Activated naive CD8-positive, alpha-beta T cell treated with anti-CD3 and anti-CD28 coated beads, Interleukin-2, amount 50 U/mL, for 24 hours (primary cell): Measurements from ENCODE around the gene PTPRN2.

ENCODE experiments used
- ATAC-seq: fragments of 150-1000 bp; cut with Tn5 transposase; one replicate; pipeline ENCODE4 v1.10.0; 2021
- DNase-seq: peaks from one replicate; pipeline ENCODE4 v3.0.0; 2021
- H3K27ac Mint-ChIP-seq: one replicate; pipeline ENCODE4 v1.8.0; 2021; ENCODE audit warnings: mild to moderate bottlenecking, mixed read lengths
- H3K27me3 Mint-ChIP-seq: one replicate; pipeline ENCODE4 v1.8.0; 2021; ENCODE audit warnings: mixed read lengths
- H3K36me3 Mint-ChIP-seq: one replicate; pipeline ENCODE4 v1.8.0; 2021; ENCODE audit warnings: low read depth, mixed read lengths
- H3K4me1 Mint-ChIP-seq: one replicate; pipeline ENCODE4 v1.8.0; 2021; ENCODE audit warnings: mixed read lengths
- H3K4me3 Mint-ChIP-seq: one replicate; pipeline ENCODE4 v1.8.0; 2021; ENCODE audit warnings: mild to moderate bottlenecking, moderate library complexity, mixed read lengths
- H3K9me3 Mint-ChIP-seq: one replicate; pipeline ENCODE4 v1.8.0; 2021; ENCODE audit warnings: mixed read lengths

Gene PTPRN2

GRCh38 chr7:158559356-158559755 lies 28.3 kb downstream of the PTPRN2 start:
- no peak for ATAC-seq
- peaks cover 3% of the 10 kb centered on the region for H3K4me1 Mint-ChIP-seq
- H3K27ac Mint-ChIP-seq, result no peak overlapping the region
- no peak for DNase-seq
- no peak overlapping the region for H3K4me3 Mint-ChIP-seq
- peaks cover 8% of the 10 kb centered on the region for H3K27me3 Mint-ChIP-seq
- no peaks in the 10 kb centered on the region for H3K36me3 Mint-ChIP-seq
- H3K9me3 Mint-ChIP-seq, result peaks cover 4% of the 10 kb centered on the region

GRCh38 chr7:158558816-158559215 lies 28.8 kb downstream of the PTPRN2 start:
- no peak for DNase-seq
- Mint-ChIP-seq H3K36me3 (no peaks in the 10 kb centered on the region), H3K9me3 (peaks cover 4% of the 10 kb centered on the region), H3K27ac (no peak overlapping the region), H3K27me3 (peaks cover 8% of the 10 kb centered on the region), H3K4me1 (peaks cover 1% of the 10 kb centered on the region), H3K4me3 (no peak overlapping the region)
- no peak for ATAC-seq

- DNase-seq (no peak), ATAC-seq (no peak)
- H3K27ac Mint-ChIP-seq, result no peak overlapping the region
- peaks cover 4% of the 10 kb centered on the region for H3K9me3 Mint-ChIP-seq
- no peak overlapping the region for H3K4me3 Mint-ChIP-seq
- no peaks in the 10 kb centered on the region for H3K36me3 Mint-ChIP-seq
- H3K27me3 Mint-ChIP-seq, result peaks cover 6% of the 10 kb centered on the region
- H3K4me1 Mint-ChIP-seq, result no peaks in the 10 kb centered on the region
These were observed 30.2 kb downstream of the PTPRN2 start for GRCh38 chr7:158557441-158557755.

DNA sequence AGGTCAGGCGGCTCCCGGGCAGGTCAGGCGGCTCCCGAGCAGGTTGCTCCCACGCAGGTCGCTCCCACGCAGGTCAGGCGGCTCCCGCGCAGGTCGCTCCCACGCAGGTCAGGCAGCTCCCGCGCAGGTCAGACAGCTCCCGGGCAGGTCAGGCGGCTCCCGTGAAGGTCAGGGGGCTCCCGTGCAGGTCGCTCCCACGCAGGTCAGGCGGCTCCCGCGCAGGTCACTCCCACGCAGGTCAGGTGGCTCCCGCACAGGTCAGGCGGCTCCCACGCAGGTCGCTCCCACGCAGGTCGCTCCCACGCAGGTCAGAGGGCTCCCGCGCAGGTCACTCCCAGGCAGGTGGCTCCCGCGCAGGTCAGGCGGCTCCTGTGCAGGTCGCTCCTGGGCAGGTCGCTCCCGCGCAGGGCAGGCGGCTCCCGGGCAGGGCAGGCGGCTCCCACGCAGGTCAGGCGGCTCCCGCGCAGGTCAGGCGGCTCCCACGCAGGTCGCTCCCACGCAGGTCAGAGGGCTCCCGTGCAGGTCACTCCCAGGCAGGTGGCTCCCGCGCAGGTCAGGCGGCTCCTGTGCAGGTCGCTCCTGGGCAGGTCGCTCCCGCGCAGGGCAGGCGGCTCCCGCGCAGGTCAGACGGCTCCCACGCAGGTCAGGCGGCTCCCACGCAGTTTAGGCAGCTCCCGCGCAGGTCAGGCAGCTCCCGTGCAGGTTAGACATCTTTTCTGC lies 30.7 kb downstream of the PTPRN2 start:
- no peak for DNase-seq
- Mint-ChIP-seq H3K36me3 (no peaks in the 10 kb centered on the region), H3K4me1 (no peaks in the 10 kb centered on the region), H3K9me3 (peaks cover 4% of the 10 kb centered on the region), H3K27ac (no peak overlapping the region), H3K4me3 (no peak overlapping the region), H3K27me3 (peaks cover 5% of the 10 kb centered on the region)
- no peak for ATAC-seq

- no peaks in the 10 kb centered on the region for H3K36me3 Mint-ChIP-seq
- H3K4me3 Mint-ChIP-seq, result no peak overlapping the region
- H3K9me3 Mint-ChIP-seq, result peaks cover 4% of the 10 kb centered on the region
- peaks cover 2% of the 10 kb centered on the region for H3K27me3 Mint-ChIP-seq
- H3K4me1 Mint-ChIP-seq, result no peaks in the 10 kb centered on the region
- ATAC-seq, result no peak
- no peak overlapping the region for H3K27ac Mint-ChIP-seq
- DNase-seq, result no peak
These were observed 32.5 kb downstream of the PTPRN2 start for GRCh38 chr7:158555034-158555520.

- DNase-seq, result no peak
- H3K27ac Mint-ChIP-seq, result no peak overlapping the region
- ATAC-seq, result no peak
These were observed 36.7 kb downstream of the PTPRN2 start for GRCh38 chr7:158550886-158551452.

DNA sequence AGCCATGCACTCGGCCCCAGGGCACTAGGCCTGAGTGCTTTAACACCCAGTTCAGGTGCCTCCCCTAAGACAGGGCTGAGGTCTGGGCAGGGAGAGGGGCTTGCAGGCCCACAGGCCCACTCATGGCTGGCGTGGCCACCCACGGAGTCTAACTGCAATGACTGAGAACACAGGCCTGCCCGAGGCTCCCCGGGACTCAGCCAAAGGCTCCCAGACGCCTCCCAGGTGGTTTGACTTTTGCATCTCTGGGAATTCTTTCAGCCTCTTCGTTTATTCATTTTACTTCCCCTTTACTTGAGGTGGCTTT lies 37.3 kb downstream of the PTPRN2 start:
- no peaks in the 10 kb centered on the region for H3K36me3 Mint-ChIP-seq
- no peak for DNase-seq
- H3K4me1 Mint-ChIP-seq, result no peaks in the 10 kb centered on the region
- H3K9me3 Mint-ChIP-seq, result no peaks in the 10 kb centered on the region
- H3K27me3 Mint-ChIP-seq, result no peaks in the 10 kb centered on the region
- no peak overlapping the region for H3K27ac Mint-ChIP-seq
- ATAC-seq, result no peak
- H3K4me3 Mint-ChIP-seq, result no peak overlapping the region

More at GRCh38 chr7:158550886-158551452, 36.7 kb downstream of the PTPRN2 start:
- Mint-ChIP-seq H3K9me3 (peaks cover 2% of the 10 kb centered on the region), H3K27me3 (peaks cover under 1% of the 10 kb centered on the region), H3K36me3 (no peaks in the 10 kb centered on the region), H3K4me3 (no peak overlapping the region), H3K4me1 (no peaks in the 10 kb centered on the region)

DNA sequence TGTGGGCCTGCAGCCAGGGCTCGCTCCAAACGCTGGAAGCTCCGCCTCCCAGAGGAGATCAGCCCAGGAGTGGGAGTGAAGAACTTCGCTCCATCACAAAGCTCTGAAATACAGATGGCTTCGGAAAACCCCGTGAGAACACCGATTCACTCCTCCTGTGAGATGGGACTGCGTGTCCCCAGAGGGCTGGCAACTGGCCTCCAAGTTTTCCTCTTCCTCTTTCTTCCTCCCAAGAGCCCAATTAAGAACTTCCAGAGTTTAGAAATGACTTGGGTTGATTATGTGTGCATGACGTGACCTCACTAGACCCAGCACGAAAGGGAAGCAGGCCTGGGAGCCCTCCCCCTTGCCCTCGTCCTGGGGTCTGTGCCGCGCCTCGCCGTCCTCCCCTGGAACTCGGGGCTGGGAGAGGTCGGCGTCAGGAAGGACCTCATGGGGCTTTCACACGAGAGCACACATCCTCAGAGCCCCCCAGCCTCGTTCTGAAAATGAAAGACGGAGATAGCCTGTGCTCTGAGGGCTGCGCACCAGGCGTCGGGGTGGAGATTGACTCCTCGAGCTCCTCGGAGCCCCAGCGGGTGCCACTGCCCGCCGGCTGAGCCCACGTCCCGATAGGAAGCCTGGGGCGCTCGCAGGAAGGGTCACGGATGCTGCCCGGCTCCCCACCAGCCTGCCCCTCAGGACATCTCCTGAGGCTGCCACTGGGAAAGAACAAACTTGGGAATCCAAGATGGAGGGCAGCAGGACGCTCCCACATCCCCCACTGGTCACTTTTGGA lies 37.8 kb downstream of the PTPRN2 start:
- Mint-ChIP-seq H3K9me3 (no peaks in the 10 kb centered on the region), H3K36me3 (no peaks in the 10 kb centered on the region), H3K27ac (no peak overlapping the region), H3K27me3 (no peaks in the 10 kb centered on the region), H3K4me1 (no peaks in the 10 kb centered on the region), H3K4me3 (no peak overlapping the region)
- DNase-seq, result no peak
- ATAC-seq, result no peak

GRCh38 chr7:158549176-158549615 lies 38.4 kb downstream of the PTPRN2 start:
- Mint-ChIP-seq H3K27ac (no peak overlapping the region), H3K27me3 (no peaks in the 10 kb centered on the region), H3K9me3 (no peaks in the 10 kb centered on the region), H3K4me3 (no peak overlapping the region), H3K36me3 (no peaks in the 10 kb centered on the region), H3K4me1 (no peaks in the 10 kb centered on the region)
- ATAC-seq (no peak), DNase-seq (no peak)

GRCh38 chr7:158548726-158549125 lies 38.9 kb downstream of the PTPRN2 start:
- no peaks in the 10 kb centered on the region for H3K36me3 Mint-ChIP-seq
- no peaks in the 10 kb centered on the region for H3K27me3 Mint-ChIP-seq
- no peak for DNase-seq
- H3K4me1 Mint-ChIP-seq, result no peaks in the 10 kb centered on the region
- H3K4me3 Mint-ChIP-seq, result no peak overlapping the region
- no peak overlapping the region for H3K27ac Mint-ChIP-seq
- H3K9me3 Mint-ChIP-seq, result no peaks in the 10 kb centered on the region
- ATAC-seq, result no peak

DNA sequence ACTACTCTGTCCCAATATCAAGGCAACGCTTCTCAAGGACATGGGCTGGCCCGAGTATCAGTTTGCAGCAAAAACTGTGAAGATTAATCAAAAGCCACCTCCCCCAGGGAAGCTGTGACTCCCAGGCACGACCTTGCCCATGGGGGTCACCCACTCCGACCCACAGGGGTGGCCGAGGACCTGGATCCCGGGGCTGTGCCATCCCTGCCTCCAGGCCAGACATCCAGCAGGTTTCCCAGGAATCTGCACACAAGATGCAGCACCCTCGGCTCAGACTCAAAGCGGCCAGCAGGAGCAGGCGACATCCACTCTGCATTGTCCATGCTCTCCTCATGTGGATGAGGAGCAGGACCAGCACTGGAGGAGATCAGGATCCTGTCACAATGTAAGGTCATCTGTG lies 39.8 kb downstream of the PTPRN2 start:
- Mint-ChIP-seq H3K4me3 (no peak overlapping the region), H3K27ac (no peak overlapping the region), H3K36me3 (no peaks in the 10 kb centered on the region), H3K9me3 (no peaks in the 10 kb centered on the region), H3K27me3 (no peaks in the 10 kb centered on the region), H3K4me1 (no peaks in the 10 kb centered on the region)
- no peak for ATAC-seq
- DNase-seq, result no peak

DNA sequence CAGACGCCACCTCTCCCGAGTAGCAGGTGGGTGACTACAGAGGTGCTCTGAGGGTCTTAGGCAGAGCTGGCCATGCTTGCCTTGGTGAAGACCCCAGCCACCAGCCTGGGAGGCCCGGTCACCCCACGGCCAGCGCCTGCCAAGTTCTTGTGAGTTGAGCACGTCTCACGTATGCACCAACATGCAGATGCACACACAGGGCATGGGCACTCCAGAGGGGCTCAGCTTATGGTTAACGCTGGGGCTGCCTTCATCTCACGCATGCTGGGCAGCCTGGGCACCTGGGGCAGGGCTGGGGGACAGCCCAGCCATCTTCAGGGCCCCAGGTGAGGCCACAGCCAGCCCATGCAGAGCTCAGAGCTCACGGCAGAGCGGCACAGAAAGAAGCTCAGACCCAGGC lies 41.0 kb downstream of the PTPRN2 start:
- H3K27ac Mint-ChIP-seq, result no peak overlapping the region
- H3K27me3 Mint-ChIP-seq, result no peaks in the 10 kb centered on the region
- no peak overlapping the region for H3K4me3 Mint-ChIP-seq
- no peak for DNase-seq
- no peak for ATAC-seq
- no peaks in the 10 kb centered on the region for H3K9me3 Mint-ChIP-seq
- no peaks in the 10 kb centered on the region for H3K4me1 Mint-ChIP-seq
- no peaks in the 10 kb centered on the region for H3K36me3 Mint-ChIP-seq

GRCh38 chr7:158546214-158546613 lies 41.4 kb downstream of the PTPRN2 start:
- no peak for ATAC-seq
- DNase-seq, result no peak
- no peak overlapping the region for H3K4me3 Mint-ChIP-seq
- H3K27ac Mint-ChIP-seq, result no peak overlapping the region
- H3K36me3 Mint-ChIP-seq, result no peaks in the 10 kb centered on the region
- H3K9me3 Mint-ChIP-seq, result no peaks in the 10 kb centered on the region
- no peaks in the 10 kb centered on the region for H3K27me3 Mint-ChIP-seq
- H3K4me1 Mint-ChIP-seq, result peaks cover 4% of the 10 kb centered on the region

DNA sequence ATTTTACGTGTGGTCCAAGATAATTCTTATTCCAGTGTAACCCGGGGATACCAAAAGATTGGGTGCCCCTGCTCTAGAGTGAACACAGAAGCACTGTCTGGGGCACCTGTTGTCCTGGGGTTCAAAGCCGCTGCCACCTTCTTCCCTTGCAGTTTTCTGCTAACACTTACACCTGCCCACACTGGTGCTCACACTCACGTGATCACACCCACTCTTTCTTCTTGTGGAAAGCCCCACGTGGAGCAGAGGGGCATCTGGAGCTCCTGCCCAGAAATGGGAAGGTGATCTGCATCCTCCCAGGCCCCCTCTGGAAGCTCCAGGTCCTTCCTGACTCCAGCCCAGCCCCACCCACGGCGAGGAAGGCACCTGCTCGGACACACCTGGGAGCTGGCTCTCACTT lies 42.9 kb downstream of the PTPRN2 start:
- H3K4me1 Mint-ChIP-seq, result peaks cover 4% of the 10 kb centered on the region
- no peaks in the 10 kb centered on the region for H3K27me3 Mint-ChIP-seq
- H3K27ac Mint-ChIP-seq, result no peak overlapping the region
- H3K36me3 Mint-ChIP-seq, result no peaks in the 10 kb centered on the region
- no peak overlapping the region for H3K4me3 Mint-ChIP-seq
- no peak for ATAC-seq
- no peak for DNase-seq
- no peaks in the 10 kb centered on the region for H3K9me3 Mint-ChIP-seq

DNA sequence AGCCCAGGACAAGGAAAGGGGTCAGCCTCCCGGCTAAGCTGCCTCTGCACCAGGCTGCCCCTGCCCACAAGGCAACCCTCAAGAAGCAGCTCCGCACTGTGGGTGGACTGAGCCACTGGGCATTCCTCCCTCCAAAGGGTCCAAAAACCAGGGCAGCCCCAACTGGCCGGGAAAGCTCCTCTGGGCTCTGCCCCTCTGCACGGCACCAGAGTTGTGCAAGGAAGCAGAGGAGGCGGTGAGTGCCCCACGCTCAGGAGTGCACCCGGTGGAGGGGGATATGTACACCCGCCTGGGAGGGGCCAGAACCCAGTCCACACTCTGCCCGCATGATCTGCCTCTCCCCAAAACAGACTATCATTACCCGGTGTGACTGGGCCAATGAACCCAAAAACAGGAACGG lies 43.8 kb downstream of the PTPRN2 start:
- no peak overlapping the region for H3K4me3 Mint-ChIP-seq

More for the DNA sequence above, 43.8 kb downstream of the PTPRN2 start:
- Mint-ChIP-seq H3K36me3 (no peaks in the 10 kb centered on the region), H3K4me1 (peaks cover 4% of the 10 kb centered on the region), H3K27me3 (no peaks in the 10 kb centered on the region), H3K9me3 (no peaks in the 10 kb centered on the region), H3K27ac (no peak overlapping the region)
- no peak for ATAC-seq
- DNase-seq, result no peak
